PFSK-1 (cell line): ENCODE measurements around the gene HTRA3.

ENCODE experiments used
- FOXP2 ChIP-seq: optimal IDR thresholded peaks from 2 replicates; pipeline ENCODE3; 2011; ENCODE audit warnings: borderline replicate concordance, control low read depth, inconsistent platforms; ENCODE audit not compliant: insufficient read depth; ENCODE audit errors: extremely low read length, extremely low read depth
- POLR2AphosphoS5 ChIP-seq: IDR thresholded peaks from 2 replicates; pipeline ENCODE4 v1.6.1; 2012; ENCODE audit warnings: low read depth, mild to moderate bottlenecking, control low read depth, low read length, moderate library complexity
- REST ChIP-seq, 2 experiments: IDR thresholded peaks; 2 replicates each; pipeline versions ENCODE4 v1.6.1 to v1.8.0; 2011 to 2012; ENCODE audit warnings: low read depth in 2 of 2, low read length in 2 of 2, control low read depth in 1 of 2, inconsistent platforms in 1 of 2, mild to moderate bottlenecking in 1 of 2, moderate library complexity in 1 of 2; ENCODE audit not compliant: insufficient read depth in 1 of 2
- SIN3A ChIP-seq: IDR thresholded peaks from 2 replicates; pipeline ENCODE4 v1.6.1; 2012; ENCODE audit warnings: mild to moderate bottlenecking, low read length, moderate library complexity, borderline replicate concordance; ENCODE audit not compliant: insufficient read depth
- TAF1 ChIP-seq: IDR thresholded peaks from 2 replicates; pipeline ENCODE4 v1.6.1; 2012; ENCODE audit warnings: low read length, control low read depth, borderline replicate concordance; ENCODE audit not compliant: insufficient read depth

The HTRA3 gene

GRCh38 chr4:8292478-8293107 is 23.0 kb downstream of the HTRA3 start:
- TF ChIP-seq TAF1 (no peak), POLR2AphosphoS5 (no peak)

- no peak for TF ChIP-seq REST (IDR thresholded peaks at IDR 0.05; ENCODE audit: insufficient read depth in 1 of 2, low read depth in 2 of 2, low read length in 2 of 2)
- no peak for TF ChIP-seq POLR2AphosphoS5
- TF ChIP-seq TAF1 = no peak
- no peak for TF ChIP-seq SIN3A
- TF ChIP-seq FOXP2 = no peak
These were observed 23.8 kb downstream of the HTRA3 start for GRCh38 chr4:8293131-8293975.

- TF ChIP-seq REST (IDR thresholded peaks at IDR 0.05; ENCODE audit: insufficient read depth in 1 of 2, low read depth in 2 of 2, low read length in 2 of 2) (no peak), SIN3A (no peak), TAF1 (no peak), FOXP2 (no peak), POLR2AphosphoS5 (no peak)
These were observed 24.5 kb downstream of the HTRA3 start for GRCh38 chr4:8294036-8294435.

- TF ChIP-seq SIN3A = no peak
- no peak for TF ChIP-seq FOXP2
- TF ChIP-seq REST (IDR thresholded peaks at IDR 0.05; ENCODE audit: insufficient read depth in 1 of 2, low read depth in 2 of 2, low read length in 2 of 2) = no peak
- no peak for TF ChIP-seq POLR2AphosphoS5
- TF ChIP-seq TAF1 = no peak
These were observed 25.2 kb downstream of the HTRA3 start for GRCh38 chr4:8294775-8295174.

- TF ChIP-seq FOXP2 = no peak
- TF ChIP-seq POLR2AphosphoS5 = no peak
- no peak for TF ChIP-seq TAF1
These were observed 25.9 kb downstream of the HTRA3 start for GRCh38 chr4:8295471-8295870.

- TF ChIP-seq SIN3A (no peak), FOXP2 (no peak), POLR2AphosphoS5 (no peak), REST (IDR thresholded peaks at IDR 0.05; ENCODE audit: insufficient read depth in 1 of 2, low read depth in 2 of 2, low read length in 2 of 2) (no peak), TAF1 (no peak)
These were observed 26.9 kb downstream of the HTRA3 start for GRCh38 chr4:8296491-8296890.
